Loucy (cell line): ENCODE measurements around the gene ELMOD1.

Source experiments
- H2AFZ ChIP-seq: fragments of 200-600 bp; sonication (generic); 2 replicates; pipeline ENCODE4 v1.6.0; 2016; ENCODE audit warnings: antibody characterized with exemption, mild to moderate bottlenecking, low read length, moderate library complexity
- H3F3A ChIP-seq: fragments of 200-600 bp; 2 replicates; pipeline ENCODE4 v1.6.0; 2016; ENCODE audit warnings: antibody characterized with exemption, low read depth, mild to moderate bottlenecking
- H3K27me3 ChIP-seq: fragments of 200-600 bp; sonication (generic); 2 replicates; pipeline ENCODE4 v1.6.1; 2014; ENCODE audit warnings: low read length, mild to moderate bottlenecking; ENCODE audit not compliant: insufficient read depth, poor library complexity, severe bottlenecking
- H3K36me3 ChIP-seq: fragments of 200-600 bp; sonication (generic); 2 replicates; pipeline ENCODE4 v1.6.1; 2016; ENCODE audit warnings: low read length; ENCODE audit not compliant: insufficient read depth
- H3K4me1 ChIP-seq: fragments of 200-600 bp; sonication (generic); 2 replicates; pipeline ENCODE4 v1.5.1; 2014; ENCODE audit warnings: low read length, mild to moderate bottlenecking; ENCODE audit not compliant: insufficient read depth, poor library complexity, severe bottlenecking
- H3K4me2 ChIP-seq: fragments of 200-600 bp; sonication (generic); 2 replicates; pipeline ENCODE4 v1.6.0; 2014; ENCODE audit warnings: antibody characterized with exemption, low read length, low read depth, mild to moderate bottlenecking; ENCODE audit not compliant: poor library complexity, severe bottlenecking
- H3K4me3 ChIP-seq: fragments of 200-600 bp; sonication (generic); 2 replicates; pipeline ENCODE4 v1.5.1; 2014; ENCODE audit warnings: low read length, mild to moderate bottlenecking, mixed read lengths; ENCODE audit not compliant: poor library complexity, severe bottlenecking
- H3K79me2 ChIP-seq: fragments of 200-600 bp; sonication (generic); 2 replicates; pipeline ENCODE4 v1.6.1; 2014; ENCODE audit warnings: low read length; ENCODE audit not compliant: insufficient read depth
- H3K9ac ChIP-seq: fragments of 200-600 bp; sonication (generic); 2 replicates; pipeline ENCODE4 v1.6.0; 2014; ENCODE audit warnings: mild to moderate bottlenecking, low read depth, low read length, moderate library complexity; ENCODE audit not compliant: poor library complexity, severe bottlenecking
- H3K9me2 ChIP-seq: fragments of 200-600 bp; sonication (generic); replicated peaks from 2 replicates; pipeline ENCODE4 v1.6.1; 2016; ENCODE audit warnings: low read depth, low read length, mixed read lengths
- H3K9me3 ChIP-seq: fragments of 200-600 bp; sonication (generic); 2 replicates; pipeline ENCODE4 v1.6.1; 2014; ENCODE audit warnings: mild to moderate bottlenecking, antibody characterized with exemption, low read length, low read depth; ENCODE audit not compliant: insufficient read depth
- H4K20me1 ChIP-seq: fragments of 200-600 bp; sonication (generic); 2 replicates; pipeline ENCODE4 v1.6.0; 2014; ENCODE audit warnings: antibody characterized with exemption, low read length, mild to moderate bottlenecking; ENCODE audit not compliant: insufficient read depth, poor library complexity, severe bottlenecking
- CTCF ChIP-seq: fragments of 200-600 bp; sonication (generic); conservative IDR thresholded peaks from 2 replicates; pipeline ENCODE4 v1.5.1; 2014; ENCODE audit warnings: mild to moderate bottlenecking, antibody characterized with exemption, low read length
- EZH2phosphoT487 ChIP-seq: fragments of 200-600 bp; IDR thresholded peaks from 2 replicates; pipeline ENCODE4 v1.6.1; 2018; ENCODE audit warnings: antibody characterized with exemption, mild to moderate bottlenecking, moderate library complexity, borderline replicate concordance

Gene ELMOD1

GRCh38 chr11:107707215-107707671 lies 116.3 kb downstream of the ELMOD1 start:
- no peak for TF ChIP-seq EZH2phosphoT487
- no peak for TF ChIP-seq CTCF
- Histone ChIP-seq H2AFZ (no peak overlapping the region), H3K9me2 (no peaks in the 10 kb centered on the region), H3K4me1 (no peaks in the 10 kb centered on the region), H3K9me3 (0 out of 2 replicates have a peak, but pooled peaks cover 2% of the 10 kb centered on the region), H3K36me3 (no peaks in the 10 kb centered on the region), H3F3A (no peaks in the 10 kb centered on the region), H4K20me1 (no peaks in the 10 kb centered on the region), H3K27me3 (no peaks in the 10 kb centered on the region), H3K79me2 (no peaks in the 10 kb centered on the region), H3K4me2 (no peak overlapping the region), H3K4me3 (no peak overlapping the region), H3K9ac (no peak overlapping the region)

- Histone ChIP-seq H3K4me3 (no peak overlapping the region), H3F3A (no peaks in the 10 kb centered on the region), H4K20me1 (no peaks in the 10 kb centered on the region), H3K9ac (no peak overlapping the region), H2AFZ (no peak overlapping the region), H3K9me2 (no peaks in the 10 kb centered on the region), H3K79me2 (no peaks in the 10 kb centered on the region), H3K4me2 (no peak overlapping the region), H3K9me3 (0 out of 2 replicates have a peak, but pooled peaks cover 2% of the 10 kb centered on the region), H3K4me1 (no peaks in the 10 kb centered on the region), H3K27me3 (no peaks in the 10 kb centered on the region), H3K36me3 (no peaks in the 10 kb centered on the region)
- TF ChIP-seq EZH2phosphoT487 (no peak), CTCF (no peak)
Observed at GRCh38 chr11:107707807-107708206, 116.9 kb downstream of the ELMOD1 start.

GRCh38 chr11:107708792-107709191 lies 117.8 kb downstream of the ELMOD1 start:
- no peaks in the 10 kb centered on the region for H3K9me2 ChIP-seq
- no peak overlapping the region for H2AFZ ChIP-seq
- H3K36me3 ChIP-seq, result no peaks in the 10 kb centered on the region
- no peaks in the 10 kb centered on the region for H3F3A ChIP-seq
- no peak overlapping the region for H3K9ac ChIP-seq
- TF ChIP-seq CTCF (no peak), EZH2phosphoT487 (no peak)
- H3K4me1 ChIP-seq, result no peaks in the 10 kb centered on the region
- H3K4me2 ChIP-seq, result no peak overlapping the region
- H3K9me3 ChIP-seq, result 0 out of 2 replicates have a peak, but pooled peaks cover 2% of the 10 kb centered on the region
- no peak overlapping the region for H3K4me3 ChIP-seq
- H3K27me3 ChIP-seq, result no peaks in the 10 kb centered on the region
- H3K79me2 ChIP-seq, result no peaks in the 10 kb centered on the region
- H4K20me1 ChIP-seq, result no peaks in the 10 kb centered on the region
